Heart left ventricle (tissue), 16 donors: ENCODE results near the gene PCCA. TPM values are rescaled to one million over a fixed set of nuclear protein-coding genes. Genes with fewer than 3 reads are reported as not detected.

Source experiments
- ATAC-seq, 4 donors: fragments of 200-7000 bp; cut with Tn5 transposase; one replicate each; pipeline ENCODE4 v1.9.1; 2020 to 2022; ENCODE audit warnings: moderate library complexity in 4 of 4, mild to moderate bottlenecking in 3 of 4, moderate number of reproducible peaks in 1 of 4
- DNase-seq, 5 donors: peaks; one replicate each; pipeline ENCODE4 v3.0.0-alpha.2; 2020
- H3K27ac ChIP-seq, 12 donors: fragments of 200-600 bp; sonication (generic) in 4 of 12; one replicate each; pipeline versions ENCODE4 v1.5.0 to v1.8.0; 2016 to 2022; ENCODE audit warnings: mild to moderate bottlenecking in 2 of 12
- H3K27me3 ChIP-seq, 9 donors: fragments of 200-600 bp; sonication (generic) in 2 of 9; one replicate each; pipeline versions ENCODE4 v1.5.1 to v1.8.0; 2016 to 2022; ENCODE audit warnings: mild to moderate bottlenecking in 3 of 9
- H3K36me3 ChIP-seq, 9 donors: fragments of 200-600 bp; sonication (generic) in 2 of 9; one replicate each; pipeline versions ENCODE4 v1.5.0 to v1.8.0; 2018 to 2022; ENCODE audit warnings: mild to moderate bottlenecking in 2 of 9
- H3K4me1 ChIP-seq, 12 donors: fragments of 200-600 bp; sonication (generic) in 4 of 12; one replicate each; pipeline versions ENCODE4 v1.5.0 to v1.8.0; 2016 to 2022; ENCODE audit warnings: mild to moderate bottlenecking in 3 of 12
- H3K4me3 ChIP-seq, 12 donors: fragments of 200-600 bp; sonication (generic) in 4 of 12; one replicate each; pipeline versions ENCODE4 v1.5.0 to v1.8.0; 2017 to 2022; ENCODE audit warnings: mild to moderate bottlenecking in 9 of 12, moderate library complexity in 4 of 12
- H3K9me3 ChIP-seq, 12 donors: fragments of 200-600 bp; sonication (generic) in 4 of 12; one replicate each; pipeline versions ENCODE4 v1.5.0 to v1.8.0; 2016 to 2022; ENCODE audit warnings: mild to moderate bottlenecking in 1 of 12
- CTCF ChIP-seq, 12 donors: fragments of 200-600 bp; sonication (generic) in 4 of 12; IDR thresholded peaks; one replicate each; pipeline versions ENCODE4 v1.5.0 to v1.8.0; 2018 to 2022; ENCODE audit warnings: antibody characterized with exemption in 12 of 12, mild to moderate bottlenecking in 5 of 12
- POLR2A ChIP-seq, 2 donors: fragments of 450-650 bp; IDR thresholded peaks; one replicate each; pipeline ENCODE4 v1.6.1; 2017; ENCODE audit warnings: antibody characterized with exemption in 2 of 2, mild to moderate bottlenecking in 2 of 2, moderate library complexity in 2 of 2
- WGBS, 4 donors: extraction: QIAGEN DNeasy Blood & Tissue Kit in 2 of 4; methylation state at CpG; one replicate each; pipeline versions ENCODE4 v1.1.5 to v1.1.7; 2013 to 2018; 5-methylcytosine and 5-hydroxymethylcytosine counted together
- intact Hi-C, 10 donors: fragments of 100-400 bp; cut with DNase I; formaldehyde crosslinking; loops; one replicate each; pipeline versions ENCODE4 v1.11.1 to v1.14.2; 2022
- polyA plus RNA-seq, 2 donors: library from polyadenylated mRNA; stranded (reverse); fragments of 200-250 nt; gene quantifications; one replicate each; pipeline ENCODE4 v1.2.3, GENCODE V29; 2013
- total RNA-seq, 9 donors: library from RNA; depleted of rRNA in 2 of 9; stranded (reverse); fragments of >200 nt in 2 of 9; fragmentation: NEBNext Ultra II Directional in 3 of 9; extraction: Animal tissue kit (Norgen Biotek cat#: 25700) in 3 of 9; gene quantifications; one replicate each; pipeline versions ENCODE4 v1.1.0 to v1.2.4, GENCODE V29; 2016 to 2023
- donor health status: ischemic (EF 13 %, LVEDD 7.1; RV severe dilation, severe dysfunction).
- donor health status: healthy with polysubstance abuse.
- donor health status: DM: no; HTN: yes; CAD: no.
- donor health status: DM: no; HTN: no; CAD: no.
- donor health status: ischemic (EF 25% LVEDD 6.9; RV normal size, moderate dysfunction).
- donor health status: ischemic (EF 25% LVEDD 5.7; RV mildly dilated, moderate dysfunction).
- donor health status: healthy.
- donor health status: DM: yes; HTN: yes; CAD: no.
- donor health status: ischemic (EF 35%, LVEDD 5.7; RV mildly dilated, moderate dysfunction).
- donor health status: nonischemic (EF 11% LVEDD 7.7; RV severe dilation, severe dysfunction).
- donor health status: DM: yes; HTN: yes; CAD: no.
- donor health status: PGD.
- donor health status: ischemic (EF 29% LVEDD 5.4; RV normal size, mild dysfunction).
- donor health status: nonischemic (EF 23%, LVEDD 6.1; RV moderate dilation, normal function).

PCCA gene
- total and polyA plus RNA-seq, 11 donors, result 25.6 to 67.0 (median 40.9) TPM

- ATAC-seq (no peak), DNase-seq (no peak)
- intact Hi-C loops, result no loop called here
- no peak for TF ChIP-seq POLR2A (IDR thresholded peaks at IDR 0.05)
- H3K9me3 ChIP-seq, result peaks cover 0 to 12% (median 0%) of the 10 kb centered on the region in 12 donors
- no peaks in the 10 kb centered on the region for H3K4me1 ChIP-seq
- 91 to 100% (median 96%) methylated on average over 1 of the region's 1 CpG for whole genome bisulfite sequencing, 4 donors
- peaks cover 0 to 4% (median 0%) of the 10 kb centered on the region in 9 donors for H3K36me3 ChIP-seq
- no peak overlapping the region for H3K4me3 ChIP-seq
- H3K27me3 ChIP-seq, result no peaks in the 10 kb centered on the region
- no peak overlapping the region for H3K27ac ChIP-seq
Measured at GRCh38 chr13:100399455-100399854, 310.6 kb downstream of the PCCA start.

GRCh38 chr13:100403675-100404074 is 314.8 kb downstream of the PCCA start:
- ATAC-seq, result no peak
- TF ChIP-seq CTCF (IDR thresholded peaks at IDR 0.05) (no peak), POLR2A (IDR thresholded peaks at IDR 0.05) (no peak)
- Histone ChIP-seq H3K27ac (no peak overlapping the region), H3K27me3 (no peaks in the 10 kb centered on the region), H3K9me3 (peaks cover 0 to 44% (median 21%) of the 10 kb centered on the region in 12 donors), H3K4me1 (no peaks in the 10 kb centered on the region), H3K4me3 (no peak overlapping the region), H3K36me3 (peaks cover 0 to 28% (median 0%) of the 10 kb centered on the region in 9 donors)
- no peak for DNase-seq
- intact Hi-C loops, result no loop called here
- 67 to 81% (median 78%) methylated on average over 6 of the region's 6 CpGs for WGBS, 4 donors

- H3K4me1 ChIP-seq, result no peaks in the 10 kb centered on the region
- intact Hi-C loops, result no loop called here
- WGBS, 4 donors, result 93 to 98% (median 95%) methylated on average over 5 of the region's 5 CpGs
- peaks cover 0 to 40% (median 0%) of the 10 kb centered on the region in 9 donors for H3K36me3 ChIP-seq
- no peak overlapping the region for H3K4me3 ChIP-seq
- no peaks in the 10 kb centered on the region for H3K27me3 ChIP-seq
- ATAC-seq, result no peak
- DNase-seq, result no peak
- H3K9me3 ChIP-seq, result peaks cover 0 to 66% (median 46%) of the 10 kb centered on the region in 12 donors
- TF ChIP-seq POLR2A (IDR thresholded peaks at IDR 0.05) (no peak), CTCF (IDR thresholded peaks at IDR 0.05) (no peak)
- H3K27ac ChIP-seq, result no peak overlapping the region
Measured at GRCh38 chr13:100409132-100409531, 320.2 kb downstream of the PCCA start.

- no peaks in the 10 kb centered on the region for H3K27me3 ChIP-seq
Measured at GRCh38 chr13:100423375-100423774, 334.5 kb downstream of the PCCA start.

More at GRCh38 chr13:100423375-100423774, 334.5 kb downstream of the PCCA start:
- Histone ChIP-seq H3K27ac (no peak overlapping the region), H3K4me3 (no peak overlapping the region), H3K4me1 (peaks cover 0 to 4% (median 0%) of the 10 kb centered on the region in 12 donors), H3K9me3 (no peaks in the 10 kb centered on the region), H3K36me3 (peaks cover 0 to 19% (median 0%) of the 10 kb centered on the region in 9 donors)
- DNase-seq (no peak), ATAC-seq (no peak)
- 92 to 96% (median 95%) methylated on average over 2 of the region's 2 CpGs for WGBS, 4 donors
- TF ChIP-seq CTCF (IDR thresholded peaks at IDR 0.05) (no peak), POLR2A (IDR thresholded peaks at IDR 0.05) (no peak)
- intact Hi-C loops, result no loop called here
